ENCODE results near the gene KRTAP5-8.

Gene KRTAP5-8

GRCh38 chr11:71500601-71501021, 37.2 kb upstream of the KRTAP5-8 start:
- peak; percentile 86 for TF ChIP-seq NFIC (IDR thresholded peaks at IDR 0.05)
- TF ChIP-seq REST (IDR thresholded peaks at IDR 0.05; ENCODE audit: low read depth): no peak
- 0 out of 2 replicates have a peak, but pooled peaks have one; percentile 50 for TF ChIP-seq ZBTB7A (IDR thresholded peaks at IDR 0.05; ENCODE audit: low read depth)

- TF ChIP-seq FOXM1 (IDR thresholded peaks at IDR 0.05; ENCODE audit: borderline replicate concordance, low read depth) (no peak), TEAD4 (IDR thresholded peaks at IDR 0.05) (no peak), RAD21 (IDR thresholded peaks at IDR 0.05; ENCODE audit: low read depth) (no peak), EP300 (IDR thresholded peaks at IDR 0.05; ENCODE audit: borderline replicate concordance) (no peak), TAF1 (IDR thresholded peaks at IDR 0.05; ENCODE audit: low read depth) (no peak), CEBPB (IDR thresholded peaks at IDR 0.05) (no peak), MAX (IDR thresholded peaks at IDR 0.05) (peak; percentile 56), USF1 (IDR thresholded peaks at IDR 0.05) (no peak), NFIC (IDR thresholded peaks at IDR 0.05) (peak; percentile 23; the same call in 1 of the 2 replicates), CREB1 (IDR thresholded peaks at IDR 0.05; ENCODE audit: low read depth) (no peak), TCF12 (IDR thresholded peaks at IDR 0.05; ENCODE audit: low read depth) (no peak), REST (IDR thresholded peaks at IDR 0.05; ENCODE audit: low read depth) (no peak)
These were observed 36.5 kb upstream of the KRTAP5-8 start for GRCh38 chr11:71501071-71501985.

- TF ChIP-seq RAD21 (IDR thresholded peaks at IDR 0.05; ENCODE audit: low read depth) (no peak), REST (IDR thresholded peaks at IDR 0.05; ENCODE audit: low read depth) (no peak), USF1 (IDR thresholded peaks at IDR 0.05) (no peak), TEAD4 (IDR thresholded peaks at IDR 0.05) (no peak), EGR1 (IDR thresholded peaks at IDR 0.05) (no peak), YY1 (IDR thresholded peaks at IDR 0.05; ENCODE audit: low read depth) (no peak), ZBTB7A (IDR thresholded peaks at IDR 0.05; ENCODE audit: low read depth) (no peak), MAX (IDR thresholded peaks at IDR 0.05) (no peak), FOXM1 (IDR thresholded peaks at IDR 0.05; ENCODE audit: borderline replicate concordance, low read depth) (no peak), TCF12 (IDR thresholded peaks at IDR 0.05; ENCODE audit: low read depth) (no peak), EP300 (IDR thresholded peaks at IDR 0.05; ENCODE audit: borderline replicate concordance) (no peak), CEBPB (IDR thresholded peaks at IDR 0.05) (no peak), TAF1 (IDR thresholded peaks at IDR 0.05; ENCODE audit: low read depth) (no peak), NFIC (IDR thresholded peaks at IDR 0.05) (no peak), CREB1 (IDR thresholded peaks at IDR 0.05; ENCODE audit: low read depth) (no peak)
These were observed 35.8 kb upstream of the KRTAP5-8 start for GRCh38 chr11:71502026-71502425.

- TF ChIP-seq TAF1 (IDR thresholded peaks at IDR 0.05; ENCODE audit: low read depth) (no peak), CEBPB (IDR thresholded peaks at IDR 0.05) (no peak), EP300 (IDR thresholded peaks at IDR 0.05; ENCODE audit: borderline replicate concordance) (no peak), NFIC (IDR thresholded peaks at IDR 0.05) (no peak), TCF12 (IDR thresholded peaks at IDR 0.05; ENCODE audit: low read depth) (no peak), TEAD4 (IDR thresholded peaks at IDR 0.05) (no peak), RAD21 (IDR thresholded peaks at IDR 0.05; ENCODE audit: low read depth) (no peak), EGR1 (IDR thresholded peaks at IDR 0.05) (no peak), ZBTB7A (IDR thresholded peaks at IDR 0.05; ENCODE audit: low read depth) (no peak), FOXM1 (IDR thresholded peaks at IDR 0.05; ENCODE audit: borderline replicate concordance, low read depth) (no peak), CREB1 (IDR thresholded peaks at IDR 0.05; ENCODE audit: low read depth) (no peak), MAX (IDR thresholded peaks at IDR 0.05) (no peak), USF1 (IDR thresholded peaks at IDR 0.05) (no peak), REST (IDR thresholded peaks at IDR 0.05; ENCODE audit: low read depth) (no peak), YY1 (IDR thresholded peaks at IDR 0.05; ENCODE audit: low read depth) (no peak)
These were observed 34.9 kb upstream of the KRTAP5-8 start for GRCh38 chr11:71502871-71503435.

All from Ishikawa (cell line).